ENCODE data around the gene MOCS1.

- no peak for TF ChIP-seq CTCF (IDR thresholded peaks at IDR 0.05; ENCODE audit: insufficient read depth, low read depth, low read length)
- TF ChIP-seq EZH2 (IDR thresholded peaks at IDR 0.05; ENCODE audit: insufficient read depth, low read length): no peak
Measured at GRCh38 chr6:39948199-39948791, 14.0 kb upstream of the MOCS1 start.
